PC-3 (cell line): ENCODE measurements around the gene SLCO3A1. TPM values are rescaled to one million over a fixed set of nuclear protein-coding genes. Genes with fewer than 3 reads are reported as not detected.

Experiments used
- ATAC-seq: fragments of 200-7000 bp; cut with Tn5 transposase; 2 replicates; pipeline ENCODE4 v1.9.1; 2020; ENCODE audit warnings: mild to moderate bottlenecking, moderate library complexity
- BruUV-seq: library from RNA; stranded (reverse); fragments of 400-500 nt; replicated peaks from 2 replicates; lab custom pipeline; 2021; lab: Mats Ljungman, UMichigan
- CTCF ChIA-PET: fragments of 300-600 bp; sonication (Branson Sonifier 250); formaldehyde crosslinking; loops from one replicate; lab custom pipeline; 2022; ENCODE audit warnings: antibody characterized with exemption; lab: Charles Lee
- POLR2A ChIA-PET: fragments of 300-600 bp; sonication (Branson Sonifier 250); formaldehyde crosslinking; loops from one replicate; lab custom pipeline; 2022; ENCODE audit warnings: antibody characterized with exemption; ENCODE audit not compliant: unreplicated experiment; lab: Charles Lee
- DNase-seq: peaks from one replicate; pipeline ENCODE4 v3.0.0-alpha.2; 2015
- H2AFZ ChIP-seq: fragments of 300-600 bp; sonication (generic); 2 replicates; pipeline ENCODE4 v1.6.0; 2016; ENCODE audit warnings: antibody characterized with exemption, low read length
- H3F3A ChIP-seq: fragments of 300-600 bp; sonication (generic); one replicate; pipeline ENCODE4 v1.6.0; 2017; ENCODE audit warnings: antibody characterized with exemption, low read length, control low read depth, mild to moderate bottlenecking; ENCODE audit not compliant: unreplicated experiment
- H3K27ac ChIP-seq: fragments of 300-600 bp; sonication (generic); 2 replicates; pipeline ENCODE4 v1.5.1; 2016; ENCODE audit warnings: mild to moderate bottlenecking, low read length
- H3K27me3 ChIP-seq: fragments of 300-600 bp; sonication (generic); 2 replicates; pipeline ENCODE4 v1.6.1; 2016; ENCODE audit warnings: low read length, mixed read lengths
- H3K36me3 ChIP-seq: fragments of 300-600 bp; sonication (generic); 2 replicates; pipeline ENCODE4 v1.6.1; 2016; ENCODE audit warnings: low read depth, mixed run types, low read length, mixed read lengths
- H3K4me1 ChIP-seq: fragments of 300-600 bp; sonication (generic); 2 replicates; pipeline ENCODE4 v1.5.1; 2016; ENCODE audit warnings: low read length; ENCODE audit not compliant: insufficient read depth
- H3K4me2 ChIP-seq: fragments of 300-600 bp; sonication (generic); 2 replicates; pipeline ENCODE4 v1.6.0; 2016; ENCODE audit warnings: low read length
- H3K4me3 ChIP-seq: fragments of 300-600 bp; sonication (generic); 2 replicates; pipeline ENCODE4 v1.5.1; 2016; ENCODE audit warnings: mild to moderate bottlenecking, low read length, mixed read lengths
- H3K79me2 ChIP-seq: fragments of 300-600 bp; sonication (generic); 2 replicates; pipeline ENCODE4 v1.6.1; 2017; ENCODE audit warnings: low read length, mixed read lengths
- H3K9ac ChIP-seq: fragments of 300-600 bp; sonication (generic); 2 replicates; pipeline ENCODE4 v1.6.0; 2016; ENCODE audit warnings: mild to moderate bottlenecking, low read length
- H3K9me2 ChIP-seq: fragments of 300-600 bp; sonication (generic); replicated peaks from 2 replicates; pipeline ENCODE4 v1.6.1; 2016; ENCODE audit warnings: mixed run types, low read length, mixed read lengths
- H3K9me3 ChIP-seq: fragments of 300-600 bp; sonication (generic); 2 replicates; pipeline ENCODE4 v1.6.1; 2016; ENCODE audit warnings: low read length, mixed read lengths
- H4K20me1 ChIP-seq: fragments of 300-600 bp; sonication (generic); 2 replicates; pipeline ENCODE4 v1.6.1; 2016; ENCODE audit warnings: low read length, mixed read lengths
- CTCF ChIP-seq: fragments of 300-600 bp; sonication (generic); conservative IDR thresholded peaks from 2 replicates; pipeline ENCODE4 v1.5.1; 2017; ENCODE audit warnings: antibody characterized with exemption, low read depth, mild to moderate bottlenecking, low read length
- EZH2 ChIP-seq: fragments of 300-600 bp; sonication (generic); IDR thresholded peaks from one replicate; pipeline ENCODE4 v1.6.1; 2017; ENCODE audit warnings: antibody characterized with exemption, mild to moderate bottlenecking, low read length; ENCODE audit not compliant: unreplicated experiment
- EZH2phosphoT487 ChIP-seq: fragments of 300-600 bp; sonication (generic); IDR thresholded peaks from 2 replicates; pipeline ENCODE4 v1.6.1; 2018; ENCODE audit warnings: mild to moderate bottlenecking, antibody characterized with exemption, low read length, borderline replicate concordance
- intact Hi-C: fragments of 100-400 bp; cut with micrococcal nuclease; formaldehyde crosslinking; loops from 2 replicates; pipeline ENCODE4 v1.9.0; 2023
- total RNA-seq: library from RNA; depleted of rRNA; stranded (reverse); fragments of >200 nt; gene quantifications from 2 replicates; pipeline ENCODE4 v1.2.3, GENCODE V29; 2014

SLCO3A1 gene
- total RNA-seq, 1 experiment from 2014 or later: 0.07 TPM

- Histone ChIP-seq H3K36me3 (no peaks in the 10 kb centered on the region), H2AFZ (no peak overlapping the region), H3K9ac (no peak overlapping the region), H3K9me2 (no peaks in the 10 kb centered on the region), H3K9me3 (no peaks in the 10 kb centered on the region), H3K4me2 (no peak overlapping the region), H3F3A (no peaks in the 10 kb centered on the region), H3K79me2 (no peaks in the 10 kb centered on the region), H3K27me3 (peaks cover 88% of the 10 kb centered on the region), H3K4me3 (no peak overlapping the region), H3K4me1 (no peaks in the 10 kb centered on the region), H3K27ac (no peak overlapping the region), H4K20me1 (no peaks in the 10 kb centered on the region)
- intact Hi-C loops: no loop called here
- DNase-seq (no peak), ATAC-seq (no peak)
- TF ChIP-seq EZH2 (no peak), EZH2phosphoT487 (no peak), CTCF (no peak)
- POLR2A ChIA-PET: no interaction called here
- CTCF ChIA-PET: no interaction called here
- BruUV-seq: no TSS peak
Observed at GRCh38 chr15:91924183-91924582, 70.7 kb downstream of the SLCO3A1 start.

GRCh38 chr15:91924837-91925495 is 71.5 kb downstream of the SLCO3A1 start:
- Histone ChIP-seq H3K4me3 (no peak overlapping the region), H3K27me3 (peaks cover 81% of the 10 kb centered on the region), H3K4me2 (no peak overlapping the region), H3K36me3 (no peaks in the 10 kb centered on the region), H3K9me2 (no peaks in the 10 kb centered on the region), H4K20me1 (no peaks in the 10 kb centered on the region), H3K4me1 (no peaks in the 10 kb centered on the region), H3K79me2 (no peaks in the 10 kb centered on the region), H2AFZ (no peak overlapping the region), H3F3A (no peaks in the 10 kb centered on the region), H3K9me3 (no peaks in the 10 kb centered on the region), H3K9ac (no peak overlapping the region), H3K27ac (no peak overlapping the region)
- TF ChIP-seq CTCF: no peak
- TF ChIP-seq EZH2phosphoT487: no peak
- TF ChIP-seq EZH2: no peak
- CTCF ChIA-PET: no interaction called here
- POLR2A ChIA-PET: no interaction called here
- DNase-seq (no peak), ATAC-seq (no peak)
- intact Hi-C loops: no loop called here
- no TSS peak for BruUV-seq

GRCh38 chr15:91925794-91926193 is 72.3 kb downstream of the SLCO3A1 start:
- no peak overlapping the region for H3K4me2 ChIP-seq
- H3K27me3 ChIP-seq: peaks cover 81% of the 10 kb centered on the region
- no peaks in the 10 kb centered on the region for H3K79me2 ChIP-seq
- ChIA-PET POLR2A (no interaction called here), CTCF (no interaction called here)
- no peak for DNase-seq
- H3K4me1 ChIP-seq: no peaks in the 10 kb centered on the region
- no peak overlapping the region for H2AFZ ChIP-seq
- H3K9me2 ChIP-seq: no peaks in the 10 kb centered on the region
- ATAC-seq: no peak
- no peak overlapping the region for H3K9ac ChIP-seq
- intact Hi-C loops: no loop called here
- H3K4me3 ChIP-seq: no peak overlapping the region
- no peak overlapping the region for H3K27ac ChIP-seq
- BruUV-seq: no TSS peak
- no peaks in the 10 kb centered on the region for H3K36me3 ChIP-seq
- TF ChIP-seq EZH2phosphoT487: no peak
- no peak for TF ChIP-seq EZH2
- no peak for TF ChIP-seq CTCF
- no peaks in the 10 kb centered on the region for H4K20me1 ChIP-seq
- H3K9me3 ChIP-seq: no peaks in the 10 kb centered on the region
- H3F3A ChIP-seq: no peaks in the 10 kb centered on the region
